Stomach smooth muscle (tissue), 2 donors: Measurements from ENCODE around the gene ZNF70.

Experiments used
- H3K27ac ChIP-seq: one replicate; pipeline ENCODE4 v1.7.0; 2013; ENCODE audit warnings: mild to moderate bottlenecking, low read length, inconsistent platforms
- H3K27me3 ChIP-seq, 2 donors: one replicate each; pipeline ENCODE4 v1.7.0; 2013; ENCODE audit warnings: low read length in 2 of 2; ENCODE audit not compliant: insufficient read depth in 2 of 2, control insufficient read depth in 1 of 2
- H3K36me3 ChIP-seq, 2 donors: one replicate each; pipeline ENCODE4 v1.7.0; 2013; ENCODE audit warnings: low read length in 2 of 2; ENCODE audit not compliant: control insufficient read depth in 2 of 2, insufficient read depth in 2 of 2
- H3K4me1 ChIP-seq: one replicate; pipeline ENCODE4 v1.7.0; 2013; ENCODE audit warnings: low read length; ENCODE audit not compliant: control insufficient read depth, insufficient read depth
- H3K4me3 ChIP-seq, 2 donors: one replicate each; pipeline ENCODE4 v1.7.0; 2013; ENCODE audit warnings: low read length in 2 of 2
- H3K9ac ChIP-seq, 2 donors: one replicate each; pipeline ENCODE4 v1.7.0; 2013; ENCODE audit warnings: low read length in 2 of 2, mild to moderate bottlenecking in 1 of 2
- H3K9me3 ChIP-seq, 2 donors: one replicate each; pipeline ENCODE4 v1.7.0; 2013; ENCODE audit warnings: low read length in 2 of 2; ENCODE audit not compliant: control insufficient read depth in 2 of 2
- donor health status: healthy.
- donor health status: Pancreatic carcinoma.

ZNF70 gene

GRCh38 chr22:23786752-23787599 is 36.1 kb upstream of the ZNF70 start, which contains the start of gene SMARCB1:
SMARCB1 (plus strand) TSS chr22:23786966; CDS start chr22:23787170, 204 bp downstream.
- Histone ChIP-seq H3K27ac (peak within 1 kb of the TSS; percentile 94), H3K9me3 (no peaks in the 10 kb centered on the region), H3K4me3 (peak within 1 kb of the TSS; percentile 87 to 93), H3K9ac (peak within 1 kb of the TSS; percentile 82 to 92), H3K36me3 (peaks cover 4 to 5% of the 10 kb centered on the region in 2 donors), H3K27me3 (no peaks in the 10 kb centered on the region), H3K4me1 (peaks cover 34% of the 10 kb centered on the region)

GRCh38 chr22:23786261-23786710 is 35.4 kb upstream of the ZNF70 start:
- H3K36me3 ChIP-seq = peaks cover 0 to 5% of the 10 kb centered on the region in 2 donors
- H3K9me3 ChIP-seq = no peaks in the 10 kb centered on the region
- no peaks in the 10 kb centered on the region for H3K27me3 ChIP-seq
- H3K27ac ChIP-seq = peak overlapping the region; percentile 94
- peaks cover 32% of the 10 kb centered on the region for H3K4me1 ChIP-seq
- peak overlapping the region; percentile 87 to 93 for H3K4me3 ChIP-seq
- H3K9ac ChIP-seq = peak overlapping the region; percentile 71 to 92

GRCh38 chr22:23784215-23784732 is 33.4 kb upstream of the ZNF70 start:
- Histone ChIP-seq H3K4me3 (no peak overlapping the region), H3K27ac (no peak overlapping the region), H3K4me1 (peaks cover 23% of the 10 kb centered on the region), H3K9ac (no peak overlapping the region), H3K27me3 (no peaks in the 10 kb centered on the region), H3K9me3 (no peaks in the 10 kb centered on the region), H3K36me3 (peaks cover 0 to 3% of the 10 kb centered on the region in 2 donors)

GRCh38 chr22:23783265-23784150 is 32.6 kb upstream of the ZNF70 start:
- Histone ChIP-seq H3K9ac (no peak overlapping the region), H3K36me3 (peaks cover 0 to 3% of the 10 kb centered on the region in 2 donors), H3K27ac (no peak overlapping the region), H3K9me3 (no peaks in the 10 kb centered on the region), H3K4me1 (peaks cover 22% of the 10 kb centered on the region), H3K27me3 (no peaks in the 10 kb centered on the region), H3K4me3 (no peak overlapping the region)

GRCh38 chr22:23782703-23783102 is 31.8 kb upstream of the ZNF70 start:
- no peak overlapping the region for H3K9ac ChIP-seq
- H3K27ac ChIP-seq = no peak overlapping the region
- no peaks in the 10 kb centered on the region for H3K27me3 ChIP-seq
- no peaks in the 10 kb centered on the region for H3K9me3 ChIP-seq
- no peak overlapping the region for H3K4me3 ChIP-seq
- peaks cover 24% of the 10 kb centered on the region for H3K4me1 ChIP-seq
- peaks cover 0 to 3% of the 10 kb centered on the region in 2 donors for H3K36me3 ChIP-seq

GRCh38 chr22:23782252-23782651 is 31.3 kb upstream of the ZNF70 start:
- peaks cover 22% of the 10 kb centered on the region for H3K4me1 ChIP-seq
- peaks cover 0 to 3% of the 10 kb centered on the region in 2 donors for H3K36me3 ChIP-seq
- H3K27me3 ChIP-seq = no peaks in the 10 kb centered on the region
- no peak overlapping the region for H3K9ac ChIP-seq
- no peaks in the 10 kb centered on the region for H3K9me3 ChIP-seq
- H3K27ac ChIP-seq = no peak overlapping the region
- H3K4me3 ChIP-seq = no peak overlapping the region

- no peaks in the 10 kb centered on the region for H3K27me3 ChIP-seq
- H3K9me3 ChIP-seq = no peaks in the 10 kb centered on the region
- H3K36me3 ChIP-seq = peaks cover 0 to 3% of the 10 kb centered on the region in 2 donors
- no peak overlapping the region for H3K27ac ChIP-seq
- H3K4me3 ChIP-seq = no peak overlapping the region
- H3K4me1 ChIP-seq = peaks cover 21% of the 10 kb centered on the region
- no peak overlapping the region for H3K9ac ChIP-seq
Observed at GRCh38 chr22:23781511-23782183, 30.7 kb upstream of the ZNF70 start.

GRCh38 chr22:23781065-23781464 is 30.2 kb upstream of the ZNF70 start:
- peaks cover 0 to 3% of the 10 kb centered on the region in 2 donors for H3K36me3 ChIP-seq
- H3K4me1 ChIP-seq = peaks cover 15% of the 10 kb centered on the region
- H3K4me3 ChIP-seq = no peak overlapping the region
- H3K9ac ChIP-seq = no peak overlapping the region
- H3K9me3 ChIP-seq = no peaks in the 10 kb centered on the region
- no peak overlapping the region for H3K27ac ChIP-seq
- H3K27me3 ChIP-seq = no peaks in the 10 kb centered on the region

- no peak overlapping the region for H3K9ac ChIP-seq
- no peak overlapping the region for H3K4me3 ChIP-seq
- H3K36me3 ChIP-seq = peaks cover 0 to 3% of the 10 kb centered on the region in 2 donors
- H3K27me3 ChIP-seq = no peaks in the 10 kb centered on the region
- peaks cover 16% of the 10 kb centered on the region for H3K4me1 ChIP-seq
- no peaks in the 10 kb centered on the region for H3K9me3 ChIP-seq
- H3K27ac ChIP-seq = no peak overlapping the region
Observed at GRCh38 chr22:23780146-23780748, 29.3 kb upstream of the ZNF70 start.

- H3K27ac ChIP-seq = no peak overlapping the region
- H3K4me3 ChIP-seq = no peak overlapping the region
- H3K4me1 ChIP-seq = peaks cover 21% of the 10 kb centered on the region
- H3K27me3 ChIP-seq = no peaks in the 10 kb centered on the region
- H3K9me3 ChIP-seq = no peaks in the 10 kb centered on the region
- no peak overlapping the region for H3K9ac ChIP-seq
- H3K36me3 ChIP-seq = peaks cover 0 to 3% of the 10 kb centered on the region in 2 donors
Observed at GRCh38 chr22:23779731-23780130, 28.8 kb upstream of the ZNF70 start.
